NCI-H774 (cell line): ENCODE measurements around the gene C1GALT1C1L.
A peak's percentile ranks its signal among the peaks of the same experiment; 100 is the strongest.
"Not testable (repeated sequence)": the region's sequence is repeated elsewhere in the genome, so short reads cannot be mapped to it uniquely, and the experiment has no call there.

ENCODE experiments used
- DNase-seq: peaks from one replicate; lab custom pipeline; 2025; lab: John Stamatoyannopoulos, UW

Gene C1GALT1C1L

DNA sequence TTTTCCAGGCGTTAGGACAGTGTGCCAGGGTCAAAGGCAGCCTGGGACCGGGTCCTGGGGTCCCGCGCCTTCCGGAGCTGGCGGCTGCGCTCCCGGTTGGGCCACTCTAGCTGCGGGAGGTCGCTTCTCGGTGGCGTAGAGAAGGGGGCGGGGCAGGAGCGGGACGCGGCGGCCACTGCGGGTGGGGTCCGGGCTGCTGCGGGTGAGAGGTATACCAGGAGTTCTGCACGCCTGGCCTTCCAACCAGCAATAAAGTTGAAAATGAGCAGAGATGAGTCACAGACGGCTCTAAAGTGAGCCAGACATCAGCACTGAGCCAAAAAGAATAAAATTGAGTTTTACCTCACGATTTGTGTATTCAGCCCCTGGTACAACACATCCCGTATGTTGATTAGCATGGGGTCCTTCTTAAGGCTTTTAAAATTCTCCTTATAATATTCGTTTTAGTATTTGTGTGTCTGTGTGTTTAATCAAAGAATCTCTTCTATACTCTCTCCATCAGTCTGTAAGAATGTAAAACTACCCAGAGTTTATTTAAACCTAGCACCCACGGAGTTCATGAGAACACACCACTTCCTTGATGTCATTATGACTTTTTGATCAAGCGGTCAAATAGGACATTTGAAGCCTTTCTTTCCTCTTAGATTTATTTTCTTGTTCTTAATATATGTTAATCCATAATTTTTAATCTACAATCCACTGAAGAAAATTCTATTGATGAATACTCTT, at the start of gene C1GALT1C1L:
C1GALT1C1L (minus strand) TSS at position 108 of the 729 bp plus-strand sequence; CDS start at position 1, 107 bp downstream.
- peak; percentile 16 for DNase-seq

DNA sequence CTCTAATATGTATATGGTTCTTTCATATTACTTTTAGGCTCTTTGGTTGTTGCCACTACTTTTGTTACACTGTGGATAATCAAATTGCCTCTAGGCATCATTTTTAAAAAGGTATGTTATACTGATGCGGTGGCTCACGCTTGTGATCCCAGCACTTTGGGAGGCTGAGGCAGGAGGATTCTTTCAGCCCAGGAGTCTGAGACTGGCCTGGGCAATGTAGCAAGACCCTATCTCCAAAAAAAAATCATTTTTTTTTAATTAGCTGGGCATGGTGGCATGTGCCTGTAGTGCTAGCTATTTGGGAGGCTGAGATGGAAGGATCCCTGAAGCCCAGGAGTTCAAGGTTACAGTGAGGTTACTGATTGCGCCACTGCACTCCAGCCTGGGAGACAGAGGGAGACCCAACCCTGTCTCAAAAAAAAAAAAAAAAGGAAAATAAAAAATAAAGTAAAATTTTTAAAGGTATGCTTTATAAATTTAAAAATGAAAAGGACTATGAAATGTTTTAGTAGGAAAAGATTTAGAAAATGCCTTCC, 49.5 kb upstream of the C1GALT1C1L start:
- DNase-seq: no peak

DNA sequence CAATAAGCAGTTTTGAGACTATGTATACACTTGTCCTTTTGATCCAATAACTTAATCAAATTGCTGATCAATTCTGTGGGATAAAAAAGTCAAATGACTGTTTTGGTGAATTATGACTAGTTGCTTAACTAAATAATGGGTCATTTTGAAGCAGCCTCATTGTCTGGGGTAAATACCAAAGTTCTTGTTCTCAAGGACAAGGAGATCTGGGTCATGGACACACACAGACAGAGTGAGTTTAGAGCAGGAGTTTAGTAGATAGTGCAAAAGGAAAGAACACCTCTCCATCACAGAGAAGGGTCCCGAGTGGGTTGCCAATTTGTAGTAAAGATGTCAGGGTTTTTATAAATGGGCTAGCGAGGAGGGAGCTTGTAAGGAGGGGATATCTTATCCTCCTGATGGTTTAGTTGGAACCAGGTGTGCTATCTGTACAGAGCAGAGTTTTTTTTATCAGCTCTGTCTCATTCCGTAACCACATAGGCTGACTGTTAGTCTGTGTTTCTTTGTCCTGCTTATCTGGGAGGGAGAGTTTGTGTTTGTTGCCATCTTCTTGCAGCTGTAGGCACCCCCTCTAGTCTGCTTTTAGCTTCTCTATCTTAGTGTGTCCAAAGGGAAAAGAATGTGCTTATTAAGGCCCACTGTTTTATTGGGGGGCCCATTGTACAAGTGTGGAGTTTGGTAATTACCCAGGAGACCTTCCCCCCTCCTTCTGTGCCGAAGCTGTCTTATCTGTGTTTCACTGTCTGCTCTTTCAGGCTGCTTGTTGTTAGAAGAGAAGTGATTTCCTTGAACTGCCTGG, 48.7 kb upstream of the C1GALT1C1L start:
- DNase-seq: no peak

- DNase-seq: no peak
These were observed 42.4 kb upstream of the C1GALT1C1L start for GRCh38 chr2:43718530-43719124.

- no peak for DNase-seq
These were observed 41.1 kb upstream of the C1GALT1C1L start for GRCh38 chr2:43717322-43717721.

DNA sequence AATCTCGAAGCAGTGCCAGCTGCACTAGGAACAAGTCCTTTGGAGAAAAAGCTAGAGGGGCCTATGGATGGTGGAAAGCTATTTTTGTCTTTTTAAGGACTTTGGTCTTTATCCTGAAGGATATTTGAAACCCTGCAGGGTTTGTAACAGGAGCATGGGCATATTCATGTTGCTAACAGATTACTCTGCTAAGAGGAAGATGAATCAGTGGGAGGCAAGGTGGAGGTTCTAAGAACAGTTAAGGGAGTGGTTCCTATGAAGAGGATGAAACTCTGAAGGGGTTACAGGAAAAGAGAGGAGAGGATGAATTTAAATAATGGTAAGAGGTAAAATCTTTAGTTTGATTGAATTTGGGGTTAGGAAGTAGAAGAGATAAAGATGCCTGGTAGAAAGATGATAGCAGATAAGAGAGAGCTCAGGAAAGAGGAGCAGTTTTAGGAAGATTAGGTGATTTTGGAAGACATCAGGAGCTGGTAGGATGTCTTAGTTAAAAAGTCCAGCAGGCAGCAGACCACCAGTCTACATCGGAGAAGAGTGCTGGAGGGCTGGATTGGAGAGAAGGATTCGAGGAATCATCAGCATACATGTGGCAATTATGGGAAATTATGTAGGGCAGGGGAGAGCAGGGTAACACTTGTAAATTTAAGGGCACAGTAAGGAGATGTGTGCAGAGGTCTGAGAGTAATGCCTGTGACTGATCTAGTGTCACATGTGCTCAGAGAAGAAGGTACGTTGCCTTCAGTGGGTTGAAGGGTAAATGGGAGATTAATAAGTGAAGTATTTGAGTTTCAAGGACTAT, 39.3 kb upstream of the C1GALT1C1L start:
- DNase-seq: no peak

- no peak for DNase-seq
These were observed 37.9 kb upstream of the C1GALT1C1L start for GRCh38 chr2:43714164-43714563.

GRCh38 chr2:43710866-43711265, 34.6 kb upstream of the C1GALT1C1L start:
- DNase-seq: no peak

DNA sequence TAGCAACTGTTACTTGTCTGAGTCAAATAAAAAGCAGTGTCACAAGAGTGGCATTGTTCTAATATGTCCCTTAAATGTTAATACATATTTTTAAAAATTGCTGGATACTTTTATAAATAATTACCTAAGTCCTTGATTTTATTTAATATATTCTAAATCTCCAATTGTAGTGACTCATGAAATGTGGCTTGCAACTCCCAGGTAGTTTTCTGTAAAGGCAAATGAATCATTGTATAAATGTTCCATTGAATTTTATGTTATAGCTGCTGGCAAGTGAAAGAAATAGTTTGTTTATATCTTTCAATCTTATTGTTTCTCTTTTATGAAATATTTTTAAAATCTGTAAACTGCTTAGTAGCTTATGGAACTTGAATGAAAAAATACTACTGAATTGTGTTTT, 32.7 kb upstream of the C1GALT1C1L start:
- DNase-seq: no peak

- no peak for DNase-seq
These were observed 31.9 kb upstream of the C1GALT1C1L start for GRCh38 chr2:43708178-43708577.

DNA sequence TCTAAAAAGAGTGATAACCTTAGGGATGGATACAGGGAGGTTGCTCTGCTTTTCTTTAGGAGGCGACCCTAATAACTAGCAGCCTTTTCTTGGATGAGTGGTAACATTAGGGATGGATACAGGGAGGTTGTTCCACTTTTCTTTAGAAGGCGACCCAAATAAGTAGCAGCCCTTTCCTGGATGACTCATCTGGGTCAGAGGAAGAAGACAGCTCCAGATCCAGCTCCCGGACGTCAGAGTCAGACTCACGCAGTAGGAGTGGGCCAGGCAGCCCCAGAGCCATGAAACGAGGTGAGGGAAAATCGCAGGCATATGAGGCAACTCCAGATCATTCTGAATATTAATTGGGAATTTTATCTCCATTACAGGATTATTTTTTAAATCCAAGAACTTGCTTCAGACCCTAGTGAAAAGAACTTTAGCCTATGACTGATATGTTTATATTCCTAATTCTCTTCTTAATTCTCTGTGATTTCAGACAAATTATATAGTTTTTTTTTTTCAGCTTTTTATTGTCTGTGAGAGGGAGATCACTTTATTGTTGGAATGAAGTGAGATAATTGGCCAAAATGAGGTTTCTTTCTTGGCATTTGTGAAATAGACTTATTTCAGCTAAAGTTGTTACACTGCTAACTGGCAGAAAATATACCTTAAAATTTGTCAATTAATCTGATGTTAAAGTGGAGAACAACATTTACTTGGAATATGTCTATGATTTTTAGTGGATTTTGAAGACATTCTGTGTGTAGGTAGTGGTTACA, 31.2 kb upstream of the C1GALT1C1L start:
- DNase-seq: no peak

DNA sequence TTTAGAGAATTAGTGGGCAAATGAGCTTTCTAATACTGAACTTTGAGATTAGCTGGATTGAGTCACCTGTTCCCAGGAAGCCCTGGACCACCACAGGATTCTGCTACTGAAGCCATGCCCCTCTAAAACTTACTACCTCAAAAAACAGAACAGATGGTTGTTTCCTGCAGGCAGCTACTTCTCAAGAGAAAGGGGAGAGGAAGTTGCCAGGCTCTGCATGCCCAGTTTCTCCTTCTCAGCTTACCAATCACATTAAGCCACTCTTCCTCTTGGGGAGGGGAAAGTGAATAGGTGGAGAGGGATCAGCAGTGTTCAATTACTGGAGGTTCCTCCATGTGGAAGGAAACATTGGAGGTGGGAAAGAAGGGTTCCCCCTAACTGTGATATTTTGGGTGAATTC, 24.9 kb upstream of the C1GALT1C1L start:
- DNase-seq: no peak

DNA sequence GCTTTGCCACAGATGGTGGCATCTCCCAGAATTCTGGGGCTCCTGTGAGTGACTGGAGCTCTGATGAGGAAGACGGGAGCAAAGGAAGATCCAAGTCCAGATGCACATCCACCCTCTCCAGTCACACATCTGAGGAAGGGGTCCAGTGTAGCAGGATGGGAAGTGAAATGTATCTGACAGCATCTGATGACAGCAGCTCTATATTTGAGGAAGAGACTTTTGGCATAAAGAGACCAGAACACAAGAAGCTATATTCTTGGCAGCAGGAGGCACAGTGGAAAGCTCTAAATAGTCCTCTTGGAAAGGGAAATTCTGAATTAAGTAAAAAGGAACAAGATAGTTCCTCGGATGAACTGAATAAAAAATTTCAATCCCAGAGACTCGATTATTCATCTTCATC, 23.5 kb upstream of the C1GALT1C1L start:
- DNase-seq: no peak

GRCh38 chr2:43698140-43698539, 21.9 kb upstream of the C1GALT1C1L start:
- not testable (repeated sequence) for DNase-seq

- DNase-seq: no peak
These were observed 16.3 kb upstream of the C1GALT1C1L start for GRCh38 chr2:43692428-43692994.

- DNase-seq: no peak
These were observed 13.8 kb upstream of the C1GALT1C1L start for GRCh38 chr2:43689999-43690398.

- DNase-seq: no peak
These were observed 9.1 kb upstream of the C1GALT1C1L start for GRCh38 chr2:43685357-43685756.

DNA sequence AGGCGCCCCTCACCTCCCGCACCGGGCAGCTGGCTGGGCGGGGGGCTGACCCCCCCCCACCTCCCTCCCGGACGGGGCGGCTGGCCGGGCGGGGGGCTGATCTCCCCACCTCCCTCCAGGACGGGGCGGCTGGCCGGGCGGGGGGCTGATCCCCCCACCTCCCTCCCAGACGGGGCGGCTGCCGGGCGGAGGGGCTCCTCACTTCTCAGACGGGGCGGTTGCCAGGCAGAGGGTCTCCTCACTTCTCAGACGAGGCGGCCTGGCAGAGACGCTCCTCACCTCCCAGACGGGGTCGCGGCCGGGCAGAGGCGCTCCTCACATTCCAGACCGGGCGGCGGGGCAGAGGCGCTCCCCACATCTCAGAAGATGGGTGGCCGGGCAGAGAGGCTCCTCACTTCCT, 1.6 kb upstream of the C1GALT1C1L start:
- not testable (repeated sequence) for DNase-seq

GRCh38 chr2:43675646-43676321, 445 bp downstream of the C1GALT1C1L start:
- no peak for DNase-seq

- DNase-seq: no peak
These were observed 19.0 kb downstream of the C1GALT1C1L start for GRCh38 chr2:43657241-43657640.
